Upper lobe of left lung (tissue), 6 donors: Measurements from ENCODE around the gene FAM217A. TPM values are rescaled to one million over a fixed set of nuclear protein-coding genes. Genes with fewer than 3 reads are reported as not detected.

Experiments used
- ATAC-seq, 2 donors: fragments of 200-7000 bp; cut with Tn5 transposase; one replicate each; pipeline ENCODE4 v1.9.1; 2022; ENCODE audit warnings: mild to moderate bottlenecking in 2 of 2, moderate library complexity in 2 of 2; ENCODE audit not compliant: low FRiP score in 2 of 2
- DNase-seq, 2 donors: peaks; one replicate each; pipeline ENCODE4 v3.0.0-alpha.2; 2019 to 2020
- H3K27ac ChIP-seq, 4 donors: fragments of 200-600 bp; sonication (generic); one replicate each; pipeline ENCODE4 v1.5.1; 2016 to 2019
- H3K27me3 ChIP-seq, 4 donors: fragments of 200-600 bp; sonication (generic); one replicate each; pipeline ENCODE4 v1.5.1; 2017 to 2019
- H3K36me3 ChIP-seq, 4 donors: fragments of 200-600 bp; sonication (generic); one replicate each; pipeline ENCODE4 v1.5.1; 2016 to 2019
- H3K4me1 ChIP-seq, 4 donors: fragments of 200-600 bp; sonication (generic); one replicate each; pipeline ENCODE4 v1.5.1; 2018 to 2019
- H3K4me3 ChIP-seq, 4 donors: fragments of 200-600 bp; sonication (generic); one replicate each; pipeline ENCODE4 v1.5.1; 2017 to 2019; ENCODE audit warnings: mild to moderate bottlenecking in 2 of 4, moderate library complexity in 1 of 4
- H3K9me3 ChIP-seq, 4 donors: fragments of 200-600 bp; sonication (generic); one replicate each; pipeline ENCODE4 v1.5.1; 2018 to 2019
- CTCF ChIP-seq, 6 experiments: fragments of 450-650 bp in 4 of 6; fragments of 200-600 bp in 2 of 6; sonication (generic) in 2 of 6; IDR thresholded peaks; one replicate each; pipeline ENCODE4 v1.5.1; 2016 to 2019; ENCODE audit warnings: antibody characterized with exemption in 6 of 6
- EP300 ChIP-seq, 4 donors: sonication (generic); formaldehyde crosslinking; IDR thresholded peaks; one replicate each; pipeline ENCODE4 v1.5.1; 2017; ENCODE audit warnings: antibody characterized with exemption in 4 of 4, control low read depth in 2 of 4
- POLR2A ChIP-seq, 4 donors: fragments of 450-650 bp; IDR thresholded peaks; one replicate each; pipeline ENCODE4 v1.5.1; 2016 to 2017; ENCODE audit warnings: antibody characterized with exemption in 4 of 4, mild to moderate bottlenecking in 2 of 4
- POLR2AphosphoS5 ChIP-seq, 2 donors: sonication (generic); formaldehyde crosslinking; IDR thresholded peaks; one replicate each; pipeline ENCODE4 v1.5.1; 2017; ENCODE audit warnings: antibody characterized with exemption in 2 of 2
- WGBS, 2 donors: methylation state at CpG; one replicate each; pipeline ENCODE4 v1.1.5; 2017 to 2018; 5-methylcytosine and 5-hydroxymethylcytosine counted together
- total RNA-seq, 6 donors: library from RNA; depleted of rRNA in 4 of 6; stranded (reverse); fragments of >200 nt in 4 of 6; gene quantifications; one replicate each; pipeline versions ENCODE4 v1.1.0 to v1.2.1, GENCODE V29; 2016 to 2021
- donor health status: DM: no; HTN: no; CAD: no; lungs with moderate emphysema.
- donor health status: DM: no; HTN: yes; CAD: no; lungs with severe emphysema.

Gene FAM217A
- total RNA-seq, 6 donors from 2014 or later, result not detected

GRCh38 chr6:4039348-4039747 lies 39.6 kb downstream of the FAM217A start:
- peaks cover 28 to 84% (median 58%) of the 10 kb centered on the region in 4 donors for H3K36me3 ChIP-seq
- ATAC-seq, result peak in 1 of 2 donors; percentile 75
- peak overlapping the region in 2 of 4 donors; percentile 13 to 52 for H3K27ac ChIP-seq
- no peak for TF ChIP-seq POLR2A (IDR thresholded peaks at IDR 0.05)
- TF ChIP-seq CTCF (IDR thresholded peaks at IDR 0.05), result no peak
- TF ChIP-seq EP300 (IDR thresholded peaks at IDR 0.05), result no peak
- TF ChIP-seq POLR2AphosphoS5 (IDR thresholded peaks at IDR 0.05), result no peak
- WGBS, 2 donors, result 38% methylated on average over 1 of the region's 1 CpG
- no peak for DNase-seq
- peaks cover 0 to 24% (median 1%) of the 10 kb centered on the region in 4 donors for H3K4me1 ChIP-seq
- no peak overlapping the region for H3K4me3 ChIP-seq
- no peaks in the 10 kb centered on the region for H3K27me3 ChIP-seq
- H3K9me3 ChIP-seq, result no peaks in the 10 kb centered on the region

GRCh38 chr6:4036581-4036980 lies 42.4 kb downstream of the FAM217A start:
- H3K9me3 ChIP-seq, result no peaks in the 10 kb centered on the region
- H3K4me1 ChIP-seq, result peaks cover 8 to 38% (median 11%) of the 10 kb centered on the region in 4 donors
- WGBS, 2 donors, result 97 to 99% methylated on average over 5 of the region's 5 CpGs
- H3K4me3 ChIP-seq, result no peak overlapping the region
- no peak for DNase-seq
- no peaks in the 10 kb centered on the region for H3K27me3 ChIP-seq
- ATAC-seq, result no peak
- H3K27ac ChIP-seq, result no peak overlapping the region
- peaks cover 13 to 65% (median 36%) of the 10 kb centered on the region in 4 donors for H3K36me3 ChIP-seq
- TF ChIP-seq POLR2A (IDR thresholded peaks at IDR 0.05) (no peak), CTCF (IDR thresholded peaks at IDR 0.05) (no peak), EP300 (IDR thresholded peaks at IDR 0.05) (no peak), POLR2AphosphoS5 (IDR thresholded peaks at IDR 0.05) (no peak)

GRCh38 chr6:4032475-4032874 lies 46.5 kb downstream of the FAM217A start:
- H3K4me1 ChIP-seq, result peaks cover 9 to 24% (median 19%) of the 10 kb centered on the region in 4 donors
- ATAC-seq (no peak), DNase-seq (no peak)
- no peaks in the 10 kb centered on the region for H3K9me3 ChIP-seq
- no peak for TF ChIP-seq POLR2AphosphoS5 (IDR thresholded peaks at IDR 0.05)
- no peak for TF ChIP-seq POLR2A (IDR thresholded peaks at IDR 0.05)
- no peak for TF ChIP-seq CTCF (IDR thresholded peaks at IDR 0.05)
- TF ChIP-seq EP300 (IDR thresholded peaks at IDR 0.05), result no peak
- H3K27ac ChIP-seq, result no peak overlapping the region
- no peak overlapping the region for H3K4me3 ChIP-seq
- no peaks in the 10 kb centered on the region for H3K27me3 ChIP-seq
- peaks cover 0 to 24% (median 9%) of the 10 kb centered on the region in 4 donors for H3K36me3 ChIP-seq
- 77 to 80% methylated on average over 9 of the region's 9 CpGs for WGBS, 2 donors

GRCh38 chr6:4031442-4031841 lies 47.5 kb downstream of the FAM217A start:
- Histone ChIP-seq H3K4me3 (no peak overlapping the region), H3K9me3 (no peaks in the 10 kb centered on the region), H3K27ac (no peak overlapping the region), H3K27me3 (no peaks in the 10 kb centered on the region), H3K4me1 (peaks cover 13 to 30% (median 24%) of the 10 kb centered on the region in 4 donors), H3K36me3 (peaks cover 0 to 19% (median 5%) of the 10 kb centered on the region in 4 donors)
- no peak for ATAC-seq
- WGBS, 2 donors, result 51 to 67% methylated on average over 1 of the region's 1 CpG
- TF ChIP-seq POLR2A (IDR thresholded peaks at IDR 0.05) (no peak), POLR2AphosphoS5 (IDR thresholded peaks at IDR 0.05) (no peak), CTCF (IDR thresholded peaks at IDR 0.05) (no peak), EP300 (IDR thresholded peaks at IDR 0.05) (no peak)
- DNase-seq, result no peak

- H3K4me1 ChIP-seq, result peaks cover 13 to 35% (median 27%) of the 10 kb centered on the region in 4 donors
- no peak overlapping the region for H3K4me3 ChIP-seq
- ATAC-seq (no peak), DNase-seq (no peak)
- H3K27ac ChIP-seq, result no peak overlapping the region
- no peaks in the 10 kb centered on the region for H3K27me3 ChIP-seq
- TF ChIP-seq CTCF (IDR thresholded peaks at IDR 0.05) (no peak), POLR2A (IDR thresholded peaks at IDR 0.05) (no peak), POLR2AphosphoS5 (IDR thresholded peaks at IDR 0.05) (no peak), EP300 (IDR thresholded peaks at IDR 0.05) (no peak)
- H3K9me3 ChIP-seq, result no peaks in the 10 kb centered on the region
- H3K36me3 ChIP-seq, result peaks cover 0 to 14% (median 2%) of the 10 kb centered on the region in 4 donors
- 52 to 60% methylated on average over 2 of the region's 2 CpGs for WGBS, 2 donors
These were observed 48.3 kb downstream of the FAM217A start for GRCh38 chr6:4030669-4031068.
